Measurements from ENCODE around the gene AUNIP. TPM values are rescaled to one million over a fixed set of nuclear protein-coding genes. Genes with fewer than 3 reads are reported as not detected.

The AUNIP gene
- polyA plus RNA-seq, 3 donors = 0.19 to 0.44 (median 0.44) TPM

DNA sequence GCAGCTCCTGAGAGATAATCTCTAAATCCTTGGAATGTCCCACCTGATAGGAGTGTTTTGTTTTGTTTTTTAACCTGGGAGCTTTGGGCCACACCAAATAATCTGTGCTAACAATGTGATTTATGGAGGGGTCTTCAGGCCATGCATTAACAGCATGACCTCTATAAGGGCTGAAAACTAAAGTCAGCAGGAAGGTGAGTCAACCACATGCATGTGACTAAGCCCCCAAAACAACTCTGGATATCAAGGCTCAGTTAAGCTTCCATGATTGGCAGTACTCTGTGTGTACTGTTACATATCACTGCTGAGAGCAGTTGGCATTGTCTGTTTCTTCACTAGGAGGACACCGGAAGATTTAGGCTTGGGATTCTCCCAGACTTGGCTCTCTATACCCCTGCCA is 10.7 kb downstream of the AUNIP start:
- peaks cover 0 to 2% (median 1%) of the 10 kb centered on the region in 3 donors for H3K27me3 Mint-ChIP-seq (ENCODE audit: low read depth in 3 of 3)
- no peak overlapping the region for H3K27ac Mint-ChIP-seq
- H3K27ac ChIP-seq (ENCODE audit: low read depth in 1 of 2, low read length in 2 of 2) = no peak overlapping the region
- no peaks in the 10 kb centered on the region for H3K27me3 ChIP-seq (ENCODE audit: control insufficient read depth in 2 of 2, insufficient read depth in 2 of 2, low read length in 2 of 2)
- H3K9ac ChIP-seq (ENCODE audit: insufficient read depth, low read length, poor library complexity, severe bottlenecking) = no peak overlapping the region
- peaks cover 22% of the 10 kb centered on the region for H3K4me1 Mint-ChIP-seq
- no peaks in the 10 kb centered on the region for H3K9me3 ChIP-seq (replicated peaks in 1 of 2; ENCODE audit: control insufficient read depth in 1 of 2, insufficient read depth in 1 of 2, low read length in 2 of 2)
- peaks cover 8 to 25% of the 10 kb centered on the region in 2 donors for H3K4me1 ChIP-seq (ENCODE audit: control insufficient read depth in 1 of 2, insufficient read depth in 2 of 2, low read length in 2 of 2)
- H3K36me3 Mint-ChIP-seq = peaks cover 0 to 3% of the 10 kb centered on the region in 2 donors
- TF ChIP-seq, protein P1, sequence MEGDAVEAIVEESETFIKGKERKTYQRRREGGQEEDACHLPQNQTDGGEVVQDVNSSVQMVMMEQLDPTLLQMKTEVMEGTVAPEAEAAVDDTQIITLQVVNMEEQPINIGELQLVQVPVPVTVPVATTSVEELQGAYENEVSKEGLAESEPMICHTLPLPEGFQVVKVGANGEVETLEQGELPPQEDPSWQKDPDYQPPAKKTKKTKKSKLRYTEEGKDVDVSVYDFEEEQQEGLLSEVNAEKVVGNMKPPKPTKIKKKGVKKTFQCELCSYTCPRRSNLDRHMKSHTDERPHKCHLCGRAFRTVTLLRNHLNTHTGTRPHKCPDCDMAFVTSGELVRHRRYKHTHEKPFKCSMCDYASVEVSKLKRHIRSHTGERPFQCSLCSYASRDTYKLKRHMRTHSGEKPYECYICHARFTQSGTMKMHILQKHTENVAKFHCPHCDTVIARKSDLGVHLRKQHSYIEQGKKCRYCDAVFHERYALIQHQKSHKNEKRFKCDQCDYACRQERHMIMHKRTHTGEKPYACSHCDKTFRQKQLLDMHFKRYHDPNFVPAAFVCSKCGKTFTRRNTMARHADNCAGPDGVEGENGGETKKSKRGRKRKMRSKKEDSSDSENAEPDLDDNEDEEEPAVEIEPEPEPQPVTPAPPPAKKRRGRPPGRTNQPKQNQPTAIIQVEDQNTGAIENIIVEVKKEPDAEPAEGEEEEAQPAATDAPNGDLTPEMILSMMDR (IDR thresholded peaks at IDR 0.05) = no peak
- intact Hi-C loops (cut with micrococcal nuclease) = no loop called here
- H3K4me3 ChIP-seq (replicated peaks in 1 of 3; ENCODE audit: low read depth in 2 of 3, low read length in 3 of 3) = no peak overlapping the region
- H3K9me3 Mint-ChIP-seq = no peaks in the 10 kb centered on the region
- H3K79me2 ChIP-seq (ENCODE audit: insufficient read depth, low read length) = peaks cover 49% of the 10 kb centered on the region
- no peaks in the 10 kb centered on the region for H3K36me3 ChIP-seq (replicated peaks in 1 of 2; ENCODE audit: control insufficient read depth in 1 of 2, insufficient read depth in 2 of 2, low read length in 2 of 2)
- H3K4me3 Mint-ChIP-seq = no peak overlapping the region
- WGBS (ENCODE audit: insufficient coverage) = no CpG with 5 or more reads among the region's 1 CpG
- no peak for DNase-seq
- no peaks in the 10 kb centered on the region for H4K20me1 ChIP-seq (ENCODE audit: insufficient read depth, low read length)
- no peak overlapping the region for H3K4me2 ChIP-seq (replicated peaks; ENCODE audit: extremely low read depth, low read length, poor library complexity, severe bottlenecking)
- peak overlapping the region; percentile 50 for H2AFZ ChIP-seq (ENCODE audit: insufficient read depth, low read depth, low read length, poor library complexity, severe bottlenecking)

DNA sequence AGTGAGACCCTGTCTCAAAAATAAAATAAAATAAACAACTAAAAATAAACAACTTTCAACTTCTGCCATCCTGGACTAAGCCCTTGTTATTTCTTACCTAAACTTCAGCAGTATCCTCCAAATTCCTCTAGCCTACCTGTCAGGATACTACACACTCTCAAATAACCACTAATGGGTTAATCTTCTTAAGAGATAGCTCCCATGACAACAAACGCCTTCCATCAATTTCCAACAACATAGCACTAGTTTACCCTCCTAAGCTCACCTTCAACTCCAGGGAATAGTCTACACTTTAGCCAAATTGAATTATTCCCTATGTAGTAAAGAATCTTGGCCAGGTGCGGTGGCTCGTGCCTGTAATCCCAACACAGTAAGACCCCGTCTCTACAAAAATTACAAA is 11.3 kb downstream of the AUNIP start:
- Histone ChIP-seq H3K4me3 (replicated peaks in 1 of 3; ENCODE audit: low read depth in 2 of 3, low read length in 3 of 3) (no peak overlapping the region), H3K4me1 (ENCODE audit: control insufficient read depth in 1 of 2, insufficient read depth in 2 of 2, low read length in 2 of 2) (peaks cover 8 to 25% of the 10 kb centered on the region in 2 donors), H2AFZ (ENCODE audit: insufficient read depth, low read depth, low read length, poor library complexity, severe bottlenecking) (no peak overlapping the region), H3K4me2 (replicated peaks; ENCODE audit: extremely low read depth, low read length, poor library complexity, severe bottlenecking) (no peak overlapping the region), H4K20me1 (ENCODE audit: insufficient read depth, low read length) (no peaks in the 10 kb centered on the region), H3K79me2 (ENCODE audit: insufficient read depth, low read length) (peaks cover 53% of the 10 kb centered on the region), H3K27ac (ENCODE audit: low read depth in 1 of 2, low read length in 2 of 2) (no peak overlapping the region), H3K27me3 (ENCODE audit: control insufficient read depth in 2 of 2, insufficient read depth in 2 of 2, low read length in 2 of 2) (no peaks in the 10 kb centered on the region), H3K9me3 (replicated peaks in 1 of 2; ENCODE audit: control insufficient read depth in 1 of 2, insufficient read depth in 1 of 2, low read length in 2 of 2) (no peaks in the 10 kb centered on the region), H3K9ac (ENCODE audit: insufficient read depth, low read length, poor library complexity, severe bottlenecking) (no peak overlapping the region), H3K36me3 (replicated peaks in 1 of 2; ENCODE audit: control insufficient read depth in 1 of 2, insufficient read depth in 2 of 2, low read length in 2 of 2) (no peaks in the 10 kb centered on the region)
- TF ChIP-seq, protein P1 (IDR thresholded peaks at IDR 0.05) = no peak
- 93% methylated on average over 2 of the region's 4 CpGs for WGBS (ENCODE audit: insufficient coverage)
- Mint-ChIP-seq H3K9me3 (no peaks in the 10 kb centered on the region), H3K4me3 (no peak overlapping the region), H3K4me1 (peaks cover 23% of the 10 kb centered on the region), H3K27ac (no peak overlapping the region), H3K27me3 (ENCODE audit: low read depth in 3 of 3) (peaks cover 0 to 2% (median 1%) of the 10 kb centered on the region in 3 donors), H3K36me3 (no peaks in the 10 kb centered on the region)
- intact Hi-C loops (cut with micrococcal nuclease) = no loop called here
- no peak for DNase-seq
